Tibial artery (tissue), 4 donors: ENCODE measurements around the gene CTU2.
A peak's percentile ranks its signal among the peaks of the same experiment; 100 is the strongest.

Source experiments
- DNase-seq, 2 donors: peaks; one replicate each; pipeline ENCODE4 v3.0.0-alpha.2; 2019
- H3K27ac ChIP-seq, 2 donors: fragments of 200-600 bp; sonication (generic) in 1 of 2; 1 replicate in 1 of 2; 2 replicates in 1 of 2; pipeline ENCODE4 v1.5.1; 2018 to 2019; ENCODE audit warnings: mild to moderate bottlenecking in 1 of 2
- H3K27me3 ChIP-seq, 2 donors: fragments of 200-600 bp; sonication (generic) in 1 of 2; one replicate each; pipeline versions ENCODE4 v1.5.1 to v1.6.0; 2016 to 2019
- H3K36me3 ChIP-seq, 3 donors: fragments of 200-600 bp; sonication (generic) in 2 of 3; one replicate each; pipeline ENCODE4 v1.5.1; 2016 to 2019; ENCODE audit warnings: mild to moderate bottlenecking in 2 of 3
- H3K4me1 ChIP-seq, 4 donors: fragments of 200-600 bp; sonication (generic) in 2 of 4; 1 replicate in 3 of 4; 2 replicates in 1 of 4; pipeline ENCODE4 v1.5.1; 2016 to 2019
- H3K4me3 ChIP-seq, 2 donors: fragments of 200-600 bp; sonication (generic) in 1 of 2; 1 replicate in 1 of 2; 2 replicates in 1 of 2; pipeline ENCODE4 v1.5.1; 2018 to 2019; ENCODE audit warnings: mild to moderate bottlenecking in 2 of 2
- H3K9me3 ChIP-seq, 3 donors: fragments of 200-600 bp; sonication (generic) in 1 of 3; one replicate each; pipeline ENCODE4 v1.5.1; 2016 to 2019
- intact Hi-C: fragments of 100-400 bp; cut with DNase I; formaldehyde crosslinking; loops from one replicate; pipeline ENCODE4 v1.15.0; 2023; ENCODE audit warnings: low total_unique reads
- TF ChIP-seq, protein P1 (sequence below), 2 experiments: fragments of 200-600 bp in 1 of 2; fragments of 450-650 bp in 1 of 2; IDR thresholded peaks; one replicate each; pipeline ENCODE4 v1.5.1; 2017 to 2019; ENCODE audit warnings: antibody characterized with exemption in 2 of 2, mild to moderate bottlenecking in 1 of 2, moderate library complexity in 1 of 2

The CTU2 gene

DNA sequence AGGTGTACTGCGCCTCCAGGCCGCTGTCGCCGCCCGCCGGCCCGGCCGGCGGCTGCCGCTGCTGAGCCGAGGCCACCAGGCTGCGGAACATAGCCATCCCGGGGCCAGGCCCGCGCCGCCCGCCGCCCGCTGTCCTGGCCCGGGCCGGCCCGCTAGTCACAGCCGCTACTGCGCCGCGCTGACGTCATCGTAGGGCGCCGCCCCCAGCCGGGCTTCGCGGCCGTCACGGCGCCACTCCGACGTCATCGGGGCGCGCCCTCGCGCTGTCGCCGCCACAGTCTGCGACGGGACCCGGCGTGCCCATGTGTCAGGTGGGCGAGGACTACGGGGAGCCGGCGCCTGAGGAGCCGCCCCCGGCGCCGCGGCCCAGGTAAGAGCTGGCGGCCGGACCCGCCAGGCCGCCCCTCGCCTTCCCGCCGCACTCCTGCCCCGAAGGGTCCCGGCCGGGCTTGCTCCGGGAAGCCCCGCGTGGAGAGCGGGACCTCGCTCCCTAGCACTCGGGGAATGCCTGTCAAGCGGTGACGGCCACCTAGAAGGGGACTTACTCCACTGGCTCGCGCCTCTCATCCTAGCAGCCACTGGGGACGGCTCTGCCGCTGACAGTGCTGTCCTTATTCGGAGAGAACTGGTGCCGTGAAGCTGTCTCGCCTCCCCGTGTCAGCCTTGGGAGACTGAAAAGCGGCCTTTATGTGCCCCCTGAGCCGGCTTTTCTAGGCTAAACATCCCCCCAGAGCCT, at the start of gene CTU2, which contains the start of gene RNF166:
CTU2 (plus strand) TSS at position 275 of the 736 bp plus-strand sequence; CDS start at position 303, 28 bp downstream.
RNF166 (minus strand) TSS at position 180 of the 736 bp plus-strand sequence; CDS start at position 97, 83 bp downstream.
- H3K27me3 ChIP-seq: no peaks in the 10 kb centered on the region
- peak within 1 kb of the TSS; percentile 85 to 87 for H3K27ac ChIP-seq
- TF ChIP-seq, protein P1, sequence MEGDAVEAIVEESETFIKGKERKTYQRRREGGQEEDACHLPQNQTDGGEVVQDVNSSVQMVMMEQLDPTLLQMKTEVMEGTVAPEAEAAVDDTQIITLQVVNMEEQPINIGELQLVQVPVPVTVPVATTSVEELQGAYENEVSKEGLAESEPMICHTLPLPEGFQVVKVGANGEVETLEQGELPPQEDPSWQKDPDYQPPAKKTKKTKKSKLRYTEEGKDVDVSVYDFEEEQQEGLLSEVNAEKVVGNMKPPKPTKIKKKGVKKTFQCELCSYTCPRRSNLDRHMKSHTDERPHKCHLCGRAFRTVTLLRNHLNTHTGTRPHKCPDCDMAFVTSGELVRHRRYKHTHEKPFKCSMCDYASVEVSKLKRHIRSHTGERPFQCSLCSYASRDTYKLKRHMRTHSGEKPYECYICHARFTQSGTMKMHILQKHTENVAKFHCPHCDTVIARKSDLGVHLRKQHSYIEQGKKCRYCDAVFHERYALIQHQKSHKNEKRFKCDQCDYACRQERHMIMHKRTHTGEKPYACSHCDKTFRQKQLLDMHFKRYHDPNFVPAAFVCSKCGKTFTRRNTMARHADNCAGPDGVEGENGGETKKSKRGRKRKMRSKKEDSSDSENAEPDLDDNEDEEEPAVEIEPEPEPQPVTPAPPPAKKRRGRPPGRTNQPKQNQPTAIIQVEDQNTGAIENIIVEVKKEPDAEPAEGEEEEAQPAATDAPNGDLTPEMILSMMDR (IDR thresholded peaks at IDR 0.05): peak in 1 of 2 experiments; percentile 11
- no peaks in the 10 kb centered on the region for H3K9me3 ChIP-seq
- H3K4me3 ChIP-seq: peak within 1 kb of the TSS; percentile 98 to 100
- H3K36me3 ChIP-seq: peaks cover 0 to 25% (median 0%) of the 10 kb centered on the region in 3 donors
- DNase-seq: peak; percentile 80 to 93
- intact Hi-C loops: no loop called here
- peaks cover 0 to 51% (median 35%) of the 10 kb centered on the region in 4 donors for H3K4me1 ChIP-seq

DNA sequence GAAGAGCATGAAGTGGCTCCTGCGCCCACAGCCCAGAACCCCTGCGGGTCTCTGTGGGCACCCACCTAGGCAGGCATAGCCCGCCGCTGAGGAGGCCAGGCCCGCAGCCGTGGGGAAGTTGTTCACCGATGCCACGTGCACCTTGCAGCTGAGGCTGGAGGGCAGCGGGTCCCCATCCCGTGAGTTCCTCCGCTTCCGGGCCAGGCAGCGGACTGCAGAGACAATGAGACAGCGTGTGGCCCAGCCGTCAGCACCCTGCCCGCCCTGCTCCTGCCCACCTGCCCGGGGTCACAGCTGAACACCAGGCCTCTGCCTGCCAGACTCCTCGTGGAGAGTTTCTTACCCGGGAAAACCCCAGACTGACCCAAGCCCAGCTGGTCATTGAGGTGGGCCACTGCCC, 48.9 kb upstream of the CTU2 start:
- H3K4me1 ChIP-seq: peaks cover 0 to 9% (median 5%) of the 10 kb centered on the region in 4 donors
- peaks cover 0 to 1% of the 10 kb centered on the region in 2 donors for H3K27me3 ChIP-seq
- H3K9me3 ChIP-seq: no peaks in the 10 kb centered on the region
- H3K27ac ChIP-seq: no peak overlapping the region
- intact Hi-C loops: no loop called here
- TF ChIP-seq, protein P1 (IDR thresholded peaks at IDR 0.05): no peak
- no peak overlapping the region for H3K4me3 ChIP-seq
- no peak for DNase-seq
- peaks cover 17 to 60% (median 43%) of the 10 kb centered on the region in 3 donors for H3K36me3 ChIP-seq

DNA sequence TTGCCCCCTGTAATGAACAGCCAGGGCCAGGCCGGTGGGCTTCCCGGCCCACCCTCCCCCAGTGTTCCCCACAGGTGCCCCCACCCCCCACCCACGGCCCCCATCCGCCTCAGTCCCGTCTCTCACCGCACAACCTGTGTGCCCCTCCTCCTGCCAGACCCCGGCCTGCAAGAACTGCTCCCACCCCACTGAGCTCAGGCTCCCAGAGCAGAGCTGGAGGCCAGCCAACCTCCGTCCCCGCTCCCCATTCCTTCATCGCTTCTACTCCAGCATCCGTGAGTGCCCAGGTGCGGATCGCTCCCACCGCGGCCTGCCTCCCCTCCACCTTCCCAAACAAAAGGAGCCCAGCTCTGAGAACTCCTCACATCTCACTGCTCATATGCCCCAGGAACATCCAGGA, 47.6 kb upstream of the CTU2 start:
- DNase-seq: no peak
- H3K9me3 ChIP-seq: no peaks in the 10 kb centered on the region
- no peak overlapping the region for H3K27ac ChIP-seq
- H3K27me3 ChIP-seq: no peaks in the 10 kb centered on the region
- H3K4me1 ChIP-seq: peaks cover 0 to 14% (median 7%) of the 10 kb centered on the region in 4 donors
- intact Hi-C loops: no loop called here
- peaks cover 17 to 47% (median 35%) of the 10 kb centered on the region in 3 donors for H3K36me3 ChIP-seq
- TF ChIP-seq, protein P1 (IDR thresholded peaks at IDR 0.05): no peak
- H3K4me3 ChIP-seq: no peak overlapping the region

DNA sequence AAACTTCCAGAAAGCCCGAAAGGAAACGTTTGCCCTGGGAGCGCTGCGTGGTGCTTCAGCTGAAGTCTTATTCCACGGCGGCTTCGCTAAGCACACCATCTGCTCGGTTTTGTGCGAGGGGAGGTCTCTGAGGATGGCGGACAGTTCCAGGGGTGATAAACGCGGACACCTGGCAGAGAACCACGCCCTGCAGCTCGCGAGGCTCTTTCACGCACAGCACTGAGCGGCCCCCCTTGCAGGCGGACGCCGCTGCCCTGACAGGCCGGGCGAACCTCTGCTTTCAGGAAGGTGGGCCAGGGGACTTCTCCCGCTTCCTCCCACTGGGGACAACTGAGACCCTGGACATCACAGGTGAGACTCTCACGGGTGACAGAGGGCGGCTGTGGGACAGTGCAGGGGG, 47.1 kb upstream of the CTU2 start:
- DNase-seq: no peak
- intact Hi-C loops: no loop called here
- H3K4me1 ChIP-seq: peaks cover 0 to 19% (median 11%) of the 10 kb centered on the region in 4 donors
- H3K27me3 ChIP-seq: no peaks in the 10 kb centered on the region
- TF ChIP-seq, protein P1 (IDR thresholded peaks at IDR 0.05): no peak
- peaks cover 13 to 42% (median 31%) of the 10 kb centered on the region in 3 donors for H3K36me3 ChIP-seq
- H3K4me3 ChIP-seq: no peak overlapping the region
- H3K9me3 ChIP-seq: no peaks in the 10 kb centered on the region
- H3K27ac ChIP-seq: no peak overlapping the region

DNA sequence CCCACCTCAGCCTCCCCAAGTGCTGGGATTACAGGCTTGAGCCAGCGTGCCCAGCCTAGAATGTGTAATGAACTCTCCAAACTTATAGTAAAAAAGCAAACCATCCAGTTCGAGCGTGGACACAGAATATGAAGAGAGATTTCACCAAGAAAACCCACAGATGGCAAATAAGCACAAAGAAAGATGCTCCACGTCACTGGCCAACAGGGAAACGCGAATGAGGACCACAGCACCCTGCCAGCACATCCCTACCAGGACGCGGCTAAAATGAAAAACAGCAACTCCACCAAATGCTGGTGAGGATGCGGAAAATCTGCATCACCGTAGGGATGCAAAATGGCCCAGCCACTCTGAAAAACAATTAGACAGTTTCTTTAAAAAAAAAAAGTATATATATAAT, 44.8 kb upstream of the CTU2 start:
- peaks cover 0 to 20% (median 8%) of the 10 kb centered on the region in 3 donors for H3K36me3 ChIP-seq
- H3K4me3 ChIP-seq: no peak overlapping the region
- intact Hi-C loops: no loop called here
- H3K9me3 ChIP-seq: no peaks in the 10 kb centered on the region
- TF ChIP-seq, protein P1 (IDR thresholded peaks at IDR 0.05): no peak
- H3K4me1 ChIP-seq: peaks cover 0 to 20% (median 11%) of the 10 kb centered on the region in 4 donors
- no peak for DNase-seq
- no peak overlapping the region for H3K27ac ChIP-seq
- H3K27me3 ChIP-seq: no peaks in the 10 kb centered on the region
